HCT116 (cell line): ENCODE results near the gene ZNF341. TPM values are rescaled to one million over a fixed set of nuclear protein-coding genes. Genes with fewer than 3 reads are reported as not detected.

Experiments used
- ATAC-seq: fragments of 200-7000 bp; cut with Tn5 transposase; 2 replicates; pipeline ENCODE4 v1.9.1; 2020; ENCODE audit warnings: mild to moderate bottlenecking, moderate library complexity
- BruUV-seq: library from RNA; stranded (reverse); fragments of 400-500 nt; replicated peaks from 2 replicates; lab custom pipeline; 2021; lab: Mats Ljungman, UMichigan
- CTCF ChIA-PET: fragments of 300-600 bp; sonication (Branson Sonifier 250); formaldehyde crosslinking; loops from one replicate; lab custom pipeline; 2021; ENCODE audit warnings: antibody characterized with exemption; lab: Charles Lee
- POLR2A ChIA-PET: fragments of 300-600, 350-600 bp; sonication (Branson Sonifier 250); formaldehyde crosslinking; loops from one replicate; lab custom pipeline; 2021; ENCODE audit warnings: antibody characterized with exemption; lab: Charles Lee
- RAD21 ChIA-PET, 2 experiments: fragments of 300-600 bp; sonication (Branson Sonifier 250); formaldehyde crosslinking; loops; one replicate each; lab custom pipeline; 2023; ENCODE audit warnings: low total read pairs in 2 of 2; ENCODE audit not compliant: uncharacterized antibody in 2 of 2, unreplicated experiment in 2 of 2, low non-redundant PET in 1 of 2; lab: Charles Lee
- DNase-seq: peaks from one replicate; pipeline ENCODE4 v3.0.0-alpha.2; 2010; ENCODE audit warnings: low read depth, low spot score
- H2AFZ ChIP-seq: fragments of 200-600 bp; shearing (Covaris generic), sonication (generic); 2 replicates; pipeline ENCODE4 v1.6.1; 2017; ENCODE audit warnings: low read depth, mixed run types, mixed read lengths, antibody characterized with exemption, low read length; ENCODE audit not compliant: poor library complexity, severe bottlenecking
- H3K27ac ChIP-seq: 2 replicates; pipeline ENCODE4 v1.5.1; 2012; ENCODE audit warnings: low read depth, low read length
- H3K27me3 ChIP-seq: fragments of 200-600 bp; sonication (generic); 2 replicates; pipeline ENCODE4 v1.6.1; 2016; ENCODE audit warnings: mixed run types, low read length, mixed read lengths; ENCODE audit not compliant: insufficient read depth
- H3K36me3 ChIP-seq, 2 experiments: fragments of 200-500 bp in 1 of 2; fragments of 200-600 bp in 1 of 2; sonication (Bioruptor generic) in 1 of 2; sonication (generic) in 1 of 2; 2 replicates each; pipeline versions ENCODE4 v1.5.1 to v1.6.1; 2014 to 2016; ENCODE audit warnings: low read length in 2 of 2, inconsistent platforms in 1 of 2, mixed read lengths in 1 of 2, mixed run types in 1 of 2; ENCODE audit not compliant: insufficient read depth in 2 of 2, control insufficient read depth in 1 of 2
- H3K4me1 ChIP-seq, 2 experiments: fragments of 200-600 bp in 1 of 2; sonication (generic) in 1 of 2; 2 replicates each; pipeline versions ENCODE4 v1.5.1 to v1.6.1; 2012 to 2017; ENCODE audit warnings: low read length in 2 of 2, inconsistent platforms in 1 of 2, mild to moderate bottlenecking in 1 of 2, mixed read lengths in 1 of 2, mixed run types in 1 of 2, moderate library complexity in 1 of 2; ENCODE audit not compliant: insufficient read depth in 2 of 2, control insufficient read depth in 1 of 2
- H3K4me2 ChIP-seq: fragments of 200-600 bp; sonication (generic); 2 replicates; pipeline ENCODE4 v1.6.1; 2017; ENCODE audit warnings: mixed run types, low read length, mixed read lengths
- H3K4me3 ChIP-seq, 2 experiments: fragments of 200-600 bp in 1 of 2; sonication (generic) in 1 of 2; replicated peaks in 1 of 2; 2 replicates each; pipeline ENCODE4 v1.5.1; 2011 to 2016; ENCODE audit warnings: low read length in 2 of 2, control low read depth in 1 of 2, low read depth in 1 of 2, mild to moderate bottlenecking in 1 of 2, mixed read lengths in 1 of 2, mixed run types in 1 of 2
- H3K79me2 ChIP-seq: fragments of 200-600 bp; sonication (generic); 2 replicates; pipeline ENCODE4 v1.6.1; 2017; ENCODE audit warnings: mild to moderate bottlenecking, mixed run types, low read length, moderate library complexity, mixed read lengths; ENCODE audit not compliant: insufficient read depth
- H3K9ac ChIP-seq: fragments of 200-600 bp; sonication (generic); 2 replicates; pipeline ENCODE4 v1.6.1; 2016; ENCODE audit warnings: low read length, mixed read lengths
- H3K9me2 ChIP-seq: fragments of 200-600 bp; sonication (generic), shearing (Covaris generic); 2 replicates; pipeline ENCODE4 v1.6.1; 2017; ENCODE audit warnings: mixed run types, mild to moderate bottlenecking, moderate library complexity; ENCODE audit not compliant: insufficient read depth
- H3K9me3 ChIP-seq, 2 experiments: fragments of 200-500 bp in 1 of 2; fragments of 200-600 bp in 1 of 2; sonication (Bioruptor generic) in 1 of 2; sonication (generic) in 1 of 2; 2 replicates each; pipeline ENCODE4 v1.6.1; 2014 to 2017; ENCODE audit warnings: low read length in 2 of 2, mixed read lengths in 2 of 2, inconsistent platforms in 1 of 2, low read depth in 1 of 2, mild to moderate bottlenecking in 1 of 2, mixed run types in 1 of 2, moderate library complexity in 1 of 2; ENCODE audit not compliant: control insufficient read depth in 1 of 2, insufficient read depth in 1 of 2
- H4K20me1 ChIP-seq: fragments of 200-600 bp; sonication (generic), shearing (Covaris generic); 2 replicates; pipeline ENCODE4 v1.6.1; 2017; ENCODE audit warnings: mixed run types, mild to moderate bottlenecking, moderate library complexity; ENCODE audit not compliant: insufficient read depth
- CEBPB ChIP-seq: IDR thresholded peaks from 2 replicates; pipeline ENCODE4 v1.6.1; 2012; ENCODE audit warnings: low read depth
- CTCF ChIP-seq, 3 experiments: fragments of 200-600 bp in 1 of 3; sonication (generic) in 1 of 3; IDR thresholded peaks in 2 of 3; conservative IDR thresholded peaks in 1 of 3; 2 replicates each; pipeline ENCODE4 v1.5.1; 2012 to 2017; ENCODE audit warnings: low read depth in 2 of 3, low read length in 2 of 3, antibody characterized with exemption in 1 of 3, borderline replicate concordance in 1 of 3, control low read depth in 1 of 3, mild to moderate bottlenecking in 1 of 3, mixed read lengths in 1 of 3, mixed run types in 1 of 3, moderate library complexity in 1 of 3; ENCODE audit not compliant: insufficient read depth in 1 of 3
- EGR1 ChIP-seq: IDR thresholded peaks from 2 replicates; pipeline ENCODE4 v1.6.1; 2012; ENCODE audit warnings: low read depth
- ELF1 ChIP-seq: IDR thresholded peaks from 2 replicates; pipeline ENCODE4 v1.6.1; 2012; ENCODE audit warnings: low read depth, borderline replicate concordance
- EZH2phosphoT487 ChIP-seq: fragments of 200-600 bp; IDR thresholded peaks from 2 replicates; pipeline ENCODE4 v1.6.1; 2018; ENCODE audit warnings: antibody characterized with exemption, borderline replicate concordance
- FOSL1 ChIP-seq: IDR thresholded peaks from 2 replicates; pipeline ENCODE4 v1.6.1; 2012; ENCODE audit warnings: low read depth
- JUND ChIP-seq: IDR thresholded peaks from 2 replicates; pipeline ENCODE4 v1.6.1; 2012
- POLR2A ChIP-seq: IDR thresholded peaks from 2 replicates; pipeline ENCODE4 v1.7.0; 2011; ENCODE audit warnings: borderline replicate concordance; ENCODE audit not compliant: insufficient read depth, insufficient read length; ENCODE audit errors: extremely low read depth
- POLR2AphosphoS5 ChIP-seq: IDR thresholded peaks from 2 replicates; pipeline ENCODE4 v1.6.1; 2011; ENCODE audit warnings: mild to moderate bottlenecking, low read depth, low read length, moderate library complexity
- RAD21 ChIP-seq: IDR thresholded peaks from 2 replicates; pipeline ENCODE4 v1.6.1; 2012; ENCODE audit warnings: low read depth, mild to moderate bottlenecking
- SIN3A ChIP-seq: IDR thresholded peaks from 2 replicates; pipeline ENCODE4 v1.6.1; 2012; ENCODE audit warnings: low read depth
- SP1 ChIP-seq: IDR thresholded peaks from 2 replicates; pipeline ENCODE4 v1.6.1; 2012; ENCODE audit warnings: low read depth
- TCF7L2 ChIP-seq: IDR thresholded peaks from 2 replicates; pipeline ENCODE4 v1.7.0; 2011; ENCODE audit warnings: borderline replicate concordance, inconsistent platforms; ENCODE audit not compliant: insufficient read depth, insufficient read length; ENCODE audit errors: extremely low read depth
- YY1 ChIP-seq: IDR thresholded peaks from 2 replicates; pipeline ENCODE4 v1.6.1; 2011; ENCODE audit warnings: low read length, low read depth, moderate library complexity, mild to moderate bottlenecking; ENCODE audit not compliant: insufficient replicate concordance; ENCODE audit errors: extremely low read depth
- ZFX ChIP-seq: fragments of 450-650 bp; IDR thresholded peaks from 2 replicates; pipeline ENCODE4 v1.6.1; 2017
- ZNF274 ChIP-seq: fragments of 200-500 bp; sonication (Bioruptor generic); IDR thresholded peaks from 2 replicates; pipeline ENCODE4 v1.6.1; 2014; ENCODE audit warnings: mild to moderate bottlenecking, low read depth, low read length, inconsistent platforms
- intact Hi-C: fragments of 100-400 bp; cut with micrococcal nuclease; formaldehyde crosslinking; loops from 2 replicates; pipeline ENCODE4 v1.10.0; 2022
- total RNA-seq: library from RNA; stranded (reverse); gene quantifications from one replicate; pipeline ENCODE4 v1.2.1, GENCODE V29; 2021; ENCODE audit not compliant: unreplicated experiment
- TF ChIP-seq, protein P1 (sequence below): IDR thresholded peaks from 2 replicates; pipeline ENCODE4 v1.6.1; 2012

Gene ZNF341
- total RNA-seq, 1 experiment from 2014 or later = 4.9 TPM

DNA sequence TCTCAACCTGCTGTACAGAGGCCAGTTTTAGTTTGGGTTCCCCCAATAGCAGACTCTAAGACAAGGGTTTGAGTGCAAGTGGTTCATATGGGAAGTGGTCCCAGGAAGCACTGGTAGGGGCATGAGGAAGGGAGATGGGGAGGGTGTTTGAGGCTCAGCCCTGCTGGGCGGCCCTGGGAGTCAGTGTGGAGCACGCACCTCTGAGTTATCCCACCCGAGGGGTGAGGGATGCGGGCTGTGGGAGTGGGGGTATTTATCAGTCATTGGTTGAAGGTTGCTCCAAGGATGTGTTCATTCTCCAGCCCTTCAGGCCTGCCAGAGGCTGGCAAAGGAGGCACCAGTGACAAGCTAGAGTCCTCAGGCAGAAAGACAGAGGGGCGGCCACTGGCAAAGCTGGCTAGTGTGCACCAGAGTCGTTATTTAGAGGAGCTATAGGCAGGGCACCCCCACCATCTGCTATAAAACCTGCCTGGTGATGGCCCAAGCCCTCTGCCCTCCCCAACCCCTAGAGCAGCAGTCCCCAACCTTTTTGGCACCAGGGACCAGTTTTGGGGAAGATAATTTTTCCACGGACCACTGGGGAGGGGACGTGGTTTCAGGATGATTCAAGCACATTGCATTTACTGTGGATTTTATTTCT lies 28.2 kb upstream of the ZNF341 start (continued):
- no peak for TF ChIP-seq SP1
- no peak for TF ChIP-seq SIN3A
- TF ChIP-seq, all 23 proteins: peak for 0

GRCh38 chr20:33704197-33704924 lies 27.4 kb upstream of the ZNF341 start:
- Histone ChIP-seq H2AFZ (no peak overlapping the region), H3K4me2 (peak overlapping the region; percentile 18; the same call in 1 of the 2 replicates), H3K9me2 (no peaks in the 10 kb centered on the region), H3K79me2 (no peaks in the 10 kb centered on the region), H4K20me1 (no peaks in the 10 kb centered on the region), H3K4me3 (no peak overlapping the region), H3K27ac (no peak overlapping the region), H3K9me3 (no peaks in the 10 kb centered on the region), H3K27me3 (no peaks in the 10 kb centered on the region), H3K9ac (no peak overlapping the region), H3K36me3 (0 out of 4 replicates have a peak, but pooled peaks cover 0 to 5% of the 10 kb centered on the region in 2 experiments), H3K4me1 (peaks cover 0 to 9% of the 10 kb centered on the region in 2 experiments; a peak in 3 of 4 replicates)
- CTCF ChIA-PET = no interaction called here
- ATAC-seq (peak; percentile 49), DNase-seq (no peak)
- POLR2A ChIA-PET = no interaction called here
- no TSS peak for BruUV-seq
- intact Hi-C loops = no loop called here
- TF ChIP-seq ELF1 = no peak
- TF ChIP-seq ZFX = no peak
- TF ChIP-seq, protein P1, sequence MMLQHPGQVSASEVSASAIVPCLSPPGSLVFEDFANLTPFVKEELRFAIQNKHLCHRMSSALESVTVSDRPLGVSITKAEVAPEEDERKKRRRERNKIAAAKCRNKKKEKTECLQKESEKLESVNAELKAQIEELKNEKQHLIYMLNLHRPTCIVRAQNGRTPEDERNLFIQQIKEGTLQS = no peak
- no peak for TF ChIP-seq CEBPB
- TF ChIP-seq JUND = no peak
- no peak for TF ChIP-seq SIN3A
- TF ChIP-seq RAD21 = no peak
- TF ChIP-seq CTCF (IDR thresholded peaks at IDR 0.05 in 2 of 3, conservative IDR thresholded peaks at IDR 0.05 in 1 of 3; ENCODE audit: borderline replicate concordance in 1 of 3, insufficient read depth in 1 of 3, low read depth in 2 of 3, low read length in 2 of 3) = no peak
- TF ChIP-seq YY1 = no peak
- TF ChIP-seq SP1 = no peak
- no peak for TF ChIP-seq POLR2AphosphoS5
- no peak for TF ChIP-seq TCF7L2
- TF ChIP-seq FOSL1 = no peak
- TF ChIP-seq EZH2phosphoT487 = no peak
- TF ChIP-seq ZNF274 = no peak
- no peak for TF ChIP-seq EGR1
- TF ChIP-seq POLR2A = no peak
- RAD21 ChIA-PET = no interaction called here
